ENCODE measurements around the gene DCAF4L1.

DCAF4L1 gene

GRCh38 chr4:41990365-41991111 lies 9.0 kb downstream of the DCAF4L1 start, which contains the start of gene SLC30A9:
Gene SLC30A9, plus strand, starts transcription at chr4:41990530. Its CDS starts 122 bp downstream, at chr4:41990652.
- peak; percentile 82 for DNase-seq (ENCODE audit: low read depth)

DNA sequence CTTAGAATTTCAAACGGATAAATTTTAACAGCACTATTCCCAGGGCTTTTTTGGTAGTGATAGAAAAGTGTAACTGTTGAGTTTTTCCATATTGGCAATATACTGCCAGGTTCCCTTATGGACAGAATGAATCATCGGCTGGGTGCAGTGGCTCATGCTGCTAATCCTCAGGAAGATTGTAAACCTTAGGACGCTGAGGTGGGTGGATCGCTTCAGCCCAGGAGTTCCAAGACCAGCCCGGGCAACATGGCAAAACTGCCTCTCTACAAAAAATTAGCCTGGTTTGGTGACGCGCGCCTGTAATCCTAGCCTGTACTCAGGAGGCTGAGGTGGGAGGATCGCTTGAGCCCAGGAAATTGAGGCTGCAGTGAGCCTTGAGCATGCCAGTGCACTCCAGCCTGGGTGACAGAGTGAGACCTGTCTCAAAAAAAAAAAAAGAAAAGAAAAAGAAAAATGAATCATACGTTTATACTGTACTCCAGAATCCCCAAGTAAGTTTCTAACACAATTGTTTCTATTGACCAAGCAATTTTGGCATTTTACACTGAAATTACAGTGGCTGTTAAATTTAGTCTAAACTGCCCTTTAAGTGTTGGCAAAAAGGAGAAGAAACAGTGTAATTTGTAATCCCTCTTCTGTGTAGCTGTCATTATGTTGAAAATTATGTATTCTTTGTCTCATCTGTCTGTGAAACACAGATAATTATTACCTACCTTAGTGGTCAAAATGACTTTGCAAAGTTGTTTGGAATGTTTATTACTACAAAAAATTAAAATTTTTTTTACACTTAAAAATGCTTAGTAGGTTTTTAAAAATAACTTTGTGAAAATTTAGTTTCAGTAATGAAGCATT lies 10.6 kb downstream of the DCAF4L1 start:
- DNase-seq (ENCODE audit: low read depth): no peak

- no peak for DNase-seq (ENCODE audit: low read depth)
These were observed 11.7 kb downstream of the DCAF4L1 start for GRCh38 chr4:41992967-41993857.

DNA sequence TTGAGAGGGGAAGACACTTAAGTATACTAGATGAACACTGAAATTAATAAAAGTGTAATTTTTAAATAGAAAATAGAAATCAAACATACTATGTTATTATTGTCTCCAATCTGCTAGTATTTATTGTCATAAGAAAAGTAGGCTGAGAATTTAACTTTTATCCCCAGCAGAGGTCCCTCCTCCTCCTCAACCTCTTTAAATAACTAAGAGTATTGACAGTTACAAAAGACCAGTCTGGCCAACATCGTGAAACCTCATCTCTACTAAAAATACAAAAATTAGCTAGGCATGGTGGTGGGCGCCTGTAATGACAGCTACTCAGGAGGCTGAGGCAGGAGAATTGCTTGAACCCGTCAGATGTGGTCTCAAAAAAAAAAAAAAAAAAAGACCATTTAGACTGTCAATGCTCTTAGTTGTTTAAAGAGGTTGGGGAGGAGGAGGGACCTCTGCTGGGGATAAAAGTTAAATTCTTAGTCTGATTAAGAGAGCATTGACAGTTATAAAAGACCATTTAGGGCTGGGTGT lies 13.0 kb downstream of the DCAF4L1 start:
- no peak for DNase-seq (ENCODE audit: low read depth)

- no peak for DNase-seq (ENCODE audit: low read depth)
These were observed 16.5 kb downstream of the DCAF4L1 start for GRCh38 chr4:41998019-41998418.

GRCh38 chr4:41999321-41999720 lies 17.8 kb downstream of the DCAF4L1 start:
- DNase-seq (ENCODE audit: low read depth): no peak

GRCh38 chr4:42008011-42008786 lies 26.6 kb downstream of the DCAF4L1 start:
- no peak for DNase-seq (ENCODE audit: low read depth)

DNA sequence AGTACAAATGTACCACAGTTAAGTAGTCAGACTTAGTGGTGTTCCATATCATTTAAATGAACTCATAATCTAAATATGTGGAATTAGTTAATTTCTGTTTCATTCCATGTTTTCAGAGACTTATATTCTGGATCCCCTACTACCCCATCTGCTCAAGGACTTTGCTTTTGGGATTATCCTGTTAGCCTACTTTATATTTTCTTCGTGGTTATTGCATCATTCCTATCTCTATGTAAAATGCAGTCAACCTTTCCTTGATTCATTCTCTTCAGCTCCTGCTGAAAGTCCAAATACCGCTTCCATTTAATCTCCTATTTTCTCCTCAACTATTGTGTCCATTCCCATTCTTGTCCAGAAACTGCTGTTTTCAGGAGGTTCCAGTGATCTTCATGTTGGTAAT lies 33.9 kb downstream of the DCAF4L1 start:
- no peak for DNase-seq (ENCODE audit: low read depth)

GRCh38 chr4:42018451-42018850 lies 36.9 kb downstream of the DCAF4L1 start:
- DNase-seq (ENCODE audit: low read depth): no peak
